HG03135 (cell line): Measurements from ENCODE around the gene KRT9.
"Not testable (repeated sequence)": the region's sequence is repeated elsewhere in the genome, so short reads cannot be mapped to it uniquely, and the experiment has no call there.

Experiments used
- ATAC-seq: cut with Tn5 transposase; IDR thresholded peaks from one replicate; pipeline ENCODE4 v1.9.1; 2021; ENCODE audit warnings: mild to moderate bottlenecking, moderate library complexity; ENCODE audit not compliant: unreplicated experiment

KRT9 gene

DNA sequence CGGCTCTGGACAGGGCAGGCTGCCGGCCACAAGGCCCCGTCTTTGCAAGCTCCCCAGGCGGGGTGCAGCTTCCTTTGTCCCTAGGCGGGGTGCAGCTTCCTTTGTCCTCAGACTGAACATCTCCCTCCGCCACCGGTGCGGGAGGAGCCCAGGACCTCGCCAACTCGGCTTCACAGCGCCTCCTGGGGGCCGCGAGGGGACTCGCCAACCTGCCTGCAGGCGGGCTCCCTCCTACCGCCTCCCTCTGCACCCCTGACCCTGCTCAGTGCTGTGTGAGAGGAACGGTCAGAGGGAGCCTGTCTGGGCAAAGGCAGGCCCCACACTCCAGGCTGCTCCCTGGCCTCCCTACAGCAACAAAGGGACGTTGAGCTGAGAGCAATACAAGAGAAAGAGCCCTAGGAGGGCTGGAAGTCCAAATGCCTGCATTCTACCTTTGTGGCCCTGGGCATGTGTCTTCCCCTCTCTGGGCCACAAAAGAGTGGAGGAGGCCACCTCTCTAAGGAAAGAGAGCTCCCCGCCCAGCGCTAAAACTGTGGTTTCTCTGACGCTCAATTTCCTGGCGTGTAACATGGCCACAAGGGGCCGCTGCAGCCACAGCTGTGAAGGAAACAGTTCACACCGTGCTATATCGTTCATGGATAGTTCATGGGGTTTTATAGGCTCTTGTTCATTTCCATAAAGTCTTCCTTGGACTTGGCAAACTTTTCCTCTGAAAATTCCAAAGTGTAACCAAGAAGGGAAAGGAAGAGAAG lies 22.8 kb downstream of the KRT9 start:
- ATAC-seq, result no peak

DNA sequence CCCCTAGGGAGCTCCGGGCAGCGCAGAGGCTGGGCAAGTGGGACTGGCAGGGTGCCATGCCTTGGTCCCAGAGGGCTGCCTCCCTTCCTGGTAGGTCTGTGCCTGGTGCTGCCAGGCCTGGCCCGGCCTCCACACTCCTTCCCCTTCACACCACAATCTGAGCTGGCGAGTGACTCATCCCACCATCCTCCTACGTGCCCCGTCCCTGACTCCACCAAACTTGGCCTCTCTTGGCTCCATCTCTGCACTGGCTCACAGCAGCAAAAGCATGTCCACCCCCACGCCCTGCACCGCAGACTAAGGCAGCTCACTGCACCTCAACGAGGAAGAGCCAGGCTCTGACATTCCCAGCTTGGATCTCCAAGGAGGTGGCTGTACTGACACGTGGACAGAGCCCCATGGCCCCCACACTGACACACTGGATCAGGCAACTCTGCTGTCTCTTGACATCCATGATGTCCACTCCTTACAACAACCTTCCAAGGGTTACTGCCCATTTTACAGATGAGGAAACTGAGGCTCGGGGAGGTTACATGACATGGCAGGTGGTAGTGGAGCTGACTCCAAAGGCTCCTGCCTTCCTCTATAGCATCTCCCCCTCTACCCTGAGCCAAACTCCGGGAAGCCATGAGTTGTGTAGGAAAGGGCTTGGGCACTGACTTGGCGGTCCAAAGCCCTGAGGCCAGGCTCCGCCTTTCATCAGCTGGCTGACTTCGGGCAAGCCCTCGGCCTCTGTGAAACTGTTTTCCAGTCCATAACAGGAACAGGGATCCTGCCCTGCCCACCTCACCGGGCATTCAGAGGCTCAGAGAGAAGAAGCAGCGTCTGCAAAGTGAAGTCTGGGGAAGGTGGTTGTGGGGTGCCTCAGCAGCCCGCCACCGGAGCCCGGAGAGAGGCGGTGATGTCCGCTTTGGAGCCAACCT lies 23.7 kb downstream of the KRT9 start:
- no peak for ATAC-seq

DNA sequence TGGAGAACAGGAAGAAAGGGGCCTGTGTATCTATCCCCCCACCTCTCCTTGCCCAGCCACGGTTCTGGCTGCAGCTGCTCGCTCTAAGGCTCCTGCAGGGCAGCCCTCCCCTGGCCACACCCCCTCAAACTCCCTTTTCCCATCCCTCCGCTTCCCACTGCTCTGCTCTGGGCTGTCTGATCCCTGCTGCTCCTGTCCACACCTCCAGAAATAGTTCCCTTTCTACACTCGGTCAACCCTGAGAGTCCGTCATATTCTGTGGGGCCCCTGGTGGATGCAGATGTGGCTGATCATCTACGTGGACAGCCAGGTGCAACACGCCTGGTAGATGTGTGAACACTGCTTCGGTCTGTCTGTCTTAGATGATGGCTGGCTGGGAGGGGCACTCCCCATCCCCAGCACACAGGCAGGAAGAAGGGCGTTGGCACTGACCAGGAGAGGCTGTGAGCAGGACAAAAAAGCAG lies 24.4 kb downstream of the KRT9 start:
- no peak for ATAC-seq

DNA sequence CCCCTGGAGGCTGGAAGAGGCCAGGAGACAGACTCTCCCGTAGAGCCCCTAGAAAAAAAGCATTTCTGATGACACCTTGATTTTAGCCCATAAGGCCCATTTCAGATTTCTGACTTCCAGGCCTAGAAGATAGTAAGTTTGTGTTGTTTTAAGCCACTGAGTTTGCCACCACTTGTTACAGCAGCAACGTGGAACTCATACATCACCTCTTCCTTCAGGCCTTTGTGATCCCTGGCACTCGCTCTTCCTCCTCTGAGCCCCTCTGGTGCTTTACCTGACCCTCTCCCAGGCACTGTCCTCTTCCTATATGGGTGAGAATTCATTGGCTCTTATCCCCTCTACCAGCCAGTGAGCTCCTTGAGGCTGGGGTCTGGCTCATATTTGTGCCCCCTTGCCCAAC lies 25.0 kb downstream of the KRT9 start:
- ATAC-seq, result no peak

DNA sequence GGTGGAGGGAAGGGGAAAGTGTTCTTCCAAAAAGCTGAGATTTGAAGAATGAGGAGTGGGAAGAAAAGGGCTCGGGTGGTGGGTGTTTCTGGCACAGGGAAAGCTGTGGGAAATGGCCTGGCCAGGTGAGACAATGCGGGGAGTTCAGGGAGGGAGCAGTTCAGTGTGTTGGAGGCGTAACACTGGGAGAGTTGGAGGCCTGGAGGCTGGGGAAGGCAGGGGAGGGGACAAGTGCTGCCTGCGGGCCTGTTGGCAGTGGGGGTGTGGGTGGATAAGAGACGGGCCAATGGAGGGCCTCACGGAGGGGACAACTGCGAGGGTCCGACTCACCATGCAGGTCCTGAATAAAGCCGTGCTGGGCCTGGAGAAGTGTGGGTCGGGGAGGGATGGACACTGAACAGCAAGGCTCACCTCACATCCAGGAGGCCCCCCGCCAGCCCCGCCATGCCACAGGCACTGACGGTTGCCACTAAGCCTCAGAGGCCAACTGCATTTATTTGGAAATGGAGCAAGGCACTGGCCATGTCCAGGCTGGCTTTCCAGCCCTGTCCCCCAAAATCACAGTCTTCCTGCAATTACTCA lies 25.9 kb downstream of the KRT9 start:
- no peak for ATAC-seq

GRCh38 chr17:41544935-41545334 lies 26.9 kb downstream of the KRT9 start:
- no peak for ATAC-seq

DNA sequence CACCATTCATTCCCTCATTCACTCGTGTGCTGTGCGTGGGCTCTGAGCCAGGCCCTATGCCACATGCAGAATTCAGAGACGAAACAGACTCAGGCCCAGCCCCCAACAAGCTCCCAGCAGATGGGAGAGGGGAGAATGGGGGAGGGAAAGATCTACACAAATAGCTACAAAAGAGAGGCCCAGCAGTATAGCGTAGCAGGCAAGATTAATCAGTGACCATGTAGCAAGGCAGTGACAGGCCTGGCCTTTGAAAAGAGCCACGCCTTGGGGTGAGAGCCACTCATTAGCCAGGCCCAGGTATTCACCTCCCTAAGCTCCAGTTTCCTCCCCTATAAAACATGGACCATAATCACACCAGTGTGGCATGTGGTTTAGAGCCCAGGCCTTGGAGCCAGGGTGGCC lies 27.4 kb downstream of the KRT9 start:
- no peak for ATAC-seq

DNA sequence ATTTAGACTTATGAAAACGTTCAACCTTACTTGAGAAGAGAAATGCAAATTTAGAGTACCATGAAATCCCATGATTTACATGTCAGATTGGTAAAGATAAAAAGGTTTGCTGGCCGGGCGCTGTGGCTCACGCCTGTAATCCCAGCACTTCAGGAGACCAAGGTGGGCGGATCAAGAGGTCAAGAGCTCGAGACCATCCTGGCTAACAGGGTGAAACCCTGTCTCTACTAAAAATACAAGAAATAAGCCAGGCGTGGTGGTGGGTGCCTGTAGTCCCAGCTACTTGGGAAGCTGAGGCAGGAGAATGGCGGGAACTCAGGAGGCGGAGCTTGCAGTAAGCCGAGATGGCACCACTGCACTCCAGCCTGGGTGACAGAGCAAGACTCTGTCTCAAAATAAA lies 29.1 kb downstream of the KRT9 start:
- ATAC-seq, result not testable (repeated sequence)

DNA sequence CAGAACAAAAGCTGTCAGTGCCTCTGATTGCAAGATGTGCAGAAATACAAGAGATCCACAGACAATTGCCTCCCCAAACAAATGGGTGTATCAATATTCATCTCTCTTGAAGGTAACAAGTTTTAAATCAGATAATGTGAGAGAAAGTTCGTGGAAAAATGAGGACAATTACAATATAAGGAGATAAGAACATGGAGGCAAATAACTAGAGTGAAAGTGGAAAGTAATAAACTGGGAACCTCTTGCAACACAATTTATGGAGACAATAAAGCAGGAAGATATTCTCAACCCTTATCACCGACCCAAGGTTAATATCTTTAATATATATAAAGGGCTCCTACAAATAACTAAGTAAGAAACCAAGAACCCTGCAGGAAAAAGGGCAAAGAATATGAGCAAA lies 29.5 kb downstream of the KRT9 start:
- no peak for ATAC-seq

DNA sequence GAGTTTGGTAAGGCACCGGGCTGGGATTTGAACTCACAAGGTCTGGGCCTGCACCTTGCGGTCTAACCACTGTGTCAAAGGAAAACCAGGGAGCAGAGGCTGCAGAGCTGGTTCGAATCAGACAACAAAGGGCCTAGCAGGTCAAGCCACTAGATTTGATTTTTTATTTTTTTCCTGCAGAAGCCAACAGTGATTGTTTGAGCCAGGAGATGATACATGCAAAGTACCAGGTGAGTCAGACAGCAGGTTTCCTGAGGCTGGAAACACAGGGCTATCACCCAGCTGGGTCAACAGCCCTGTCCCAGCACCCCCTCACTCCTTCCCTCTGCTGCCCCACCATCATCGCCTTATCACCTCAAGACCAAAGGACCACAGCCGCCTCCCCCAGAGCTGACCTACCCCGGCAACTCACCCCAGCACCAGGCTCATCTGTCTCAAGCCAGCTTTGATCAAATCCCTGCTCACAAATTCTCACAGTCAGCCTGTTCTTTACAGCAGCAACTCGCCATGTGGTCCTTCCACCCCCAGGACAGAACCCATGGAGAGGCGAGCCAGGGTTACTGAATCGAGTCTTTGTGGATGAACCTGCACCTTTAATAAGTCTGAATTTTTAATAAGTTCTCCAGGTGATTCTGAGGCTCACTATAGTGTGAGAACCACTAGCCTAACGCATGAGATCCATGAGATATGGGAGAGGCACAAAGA lies 30.8 kb downstream of the KRT9 start:
- ATAC-seq, result no peak

DNA sequence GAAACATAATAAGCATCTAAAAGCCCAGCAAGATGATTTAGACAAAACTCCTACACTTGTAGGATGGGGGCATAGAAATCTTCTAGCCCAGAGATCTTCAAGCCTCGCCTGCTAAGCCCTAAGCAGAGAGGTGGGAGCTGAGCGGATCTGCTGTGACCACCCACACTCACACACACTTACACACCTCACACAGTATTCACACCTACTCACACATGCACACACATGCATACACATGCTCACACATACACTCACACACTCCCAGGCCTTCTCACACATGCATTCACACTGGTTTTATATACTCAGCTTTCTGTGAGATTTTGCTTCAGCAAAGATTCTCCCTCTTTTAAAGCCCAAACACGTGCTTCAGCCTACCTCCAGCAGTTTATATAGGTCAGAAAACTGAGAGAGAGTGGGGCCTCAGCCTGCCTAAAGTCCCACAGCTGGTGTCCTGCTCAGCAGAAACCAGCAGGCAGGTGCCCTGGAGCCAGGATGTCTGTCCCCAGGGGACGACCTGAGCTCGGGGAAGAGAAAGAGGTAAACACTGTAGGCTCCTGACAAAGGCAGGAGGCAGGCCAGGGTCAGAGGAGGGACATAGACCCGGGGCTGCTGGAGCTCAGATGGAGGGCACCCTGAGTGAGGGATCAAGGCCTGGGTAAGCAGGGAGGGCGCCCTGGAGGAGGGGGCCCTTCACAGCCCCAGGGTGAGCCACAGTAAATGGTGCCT lies 31.7 kb downstream of the KRT9 start:
- ATAC-seq, result no peak

GRCh38 chr17:41539071-41539492 lies 32.8 kb downstream of the KRT9 start:
- no peak for ATAC-seq

DNA sequence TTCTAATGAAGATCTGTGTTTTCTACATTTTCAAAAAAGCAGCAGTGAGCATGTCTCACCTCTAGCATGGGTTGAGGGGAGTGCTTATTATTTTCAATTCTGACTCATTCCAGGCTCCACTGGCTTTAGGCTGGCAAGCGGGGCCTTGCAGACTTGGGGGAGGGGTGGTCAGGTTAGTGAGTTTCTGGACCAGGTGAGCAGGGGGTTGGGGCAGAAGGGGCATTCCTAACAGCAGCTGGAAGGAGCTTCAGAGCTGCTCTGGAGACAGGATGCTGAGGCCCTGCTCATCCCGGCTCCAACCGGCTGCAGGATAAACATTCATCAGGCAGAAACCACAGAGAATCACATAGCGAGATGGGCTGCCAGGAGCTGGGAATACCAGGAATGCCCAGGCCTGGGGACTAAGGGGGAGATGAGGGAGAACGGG lies 33.3 kb downstream of the KRT9 start:
- no peak for ATAC-seq

DNA sequence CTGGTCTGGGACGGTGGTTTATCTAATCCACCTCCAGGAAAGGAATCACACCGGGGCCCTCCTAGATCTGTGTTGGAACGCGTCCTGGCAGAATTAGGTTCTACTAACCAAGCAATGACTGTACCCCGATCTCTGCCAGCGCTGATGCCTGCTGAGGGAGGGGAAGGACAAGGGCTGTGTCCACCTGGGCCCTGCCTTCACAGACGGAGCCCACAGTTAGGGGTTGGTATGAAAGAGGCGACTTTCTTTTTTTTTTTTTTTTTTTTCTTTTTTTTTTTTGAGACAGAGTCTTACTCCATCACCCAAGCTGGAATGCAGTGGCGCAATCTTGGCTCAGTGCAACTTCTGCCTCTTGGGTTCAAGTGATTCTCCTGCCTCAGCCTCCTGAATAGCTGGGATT lies 33.9 kb downstream of the KRT9 start:
- ATAC-seq, result no peak

- ATAC-seq, result no peak
These were observed 34.3 kb downstream of the KRT9 start for GRCh38 chr17:41537614-41537954.

- ATAC-seq, result no peak
These were observed 34.9 kb downstream of the KRT9 start for GRCh38 chr17:41536741-41537613.

GRCh38 chr17:41535764-41536481 lies 35.9 kb downstream of the KRT9 start:
- no peak for ATAC-seq

DNA sequence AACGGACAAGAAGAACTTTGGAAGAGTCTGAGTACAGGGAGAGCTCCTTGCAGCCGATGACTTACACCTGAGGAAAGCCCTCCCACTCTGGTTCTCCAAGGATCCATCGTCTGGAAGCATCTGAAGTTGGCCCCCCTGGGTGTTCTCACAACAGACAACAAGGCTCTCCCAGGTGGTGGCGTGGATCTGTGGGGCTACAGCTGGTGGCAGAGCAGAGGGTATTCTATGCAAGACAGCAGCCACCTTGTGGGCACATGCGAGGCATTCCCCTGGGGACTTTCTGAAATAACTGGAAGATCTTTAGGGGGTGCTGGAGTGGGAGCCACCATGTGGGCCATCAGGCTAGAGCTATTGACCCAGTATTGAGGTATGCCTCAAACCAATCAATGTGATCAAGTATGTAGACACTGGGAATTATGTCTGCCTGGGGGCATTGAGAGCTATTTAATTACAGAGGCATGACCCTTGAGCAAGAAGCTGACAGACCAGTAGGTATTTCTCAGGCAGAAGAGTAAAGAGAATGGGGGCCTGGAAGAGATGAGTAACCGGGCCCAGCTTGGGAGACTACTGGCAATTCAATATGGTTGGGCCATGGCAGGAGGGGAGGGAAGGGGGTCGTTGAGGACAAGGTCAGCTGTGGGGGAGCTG lies 36.8 kb downstream of the KRT9 start:
- ATAC-seq, result no peak
